CD4-positive, alpha-beta T cell treated with Interleukin-2 at 100 ng/mL for 4 hours (primary cell): ENCODE results near the gene PLD3.
A peak's percentile ranks its signal among the peaks of the same experiment; 100 is the strongest.

Experiments used
- DNase-seq: peaks from one replicate; pipeline ENCODE4 v3.0.0-alpha.2; 2020; ENCODE audit warnings: low spot score

The PLD3 gene

GRCh38 chr19:40414542-40415535, 66.3 kb downstream of the PLD3 start:
- no peak for DNase-seq

DNA sequence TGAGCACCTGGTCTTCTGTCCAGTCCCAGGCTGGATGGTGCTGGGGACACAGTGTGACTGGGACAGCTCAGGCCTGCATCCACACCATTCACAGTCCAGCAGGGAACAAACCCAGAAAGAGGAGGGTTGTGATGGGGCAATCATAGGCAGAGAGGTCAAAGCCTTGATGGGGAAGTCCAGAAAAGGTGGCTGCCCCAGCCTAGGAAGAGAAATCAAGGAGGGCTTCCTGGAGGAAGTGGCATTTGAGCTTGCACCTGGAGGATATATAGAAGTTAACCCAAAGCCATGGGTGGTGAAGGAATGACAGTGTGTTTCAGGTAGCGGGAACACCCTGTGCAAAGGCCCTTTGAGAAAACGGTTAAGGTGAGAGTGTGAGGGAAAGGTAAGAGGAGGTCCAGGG, 67.3 kb downstream of the PLD3 start:
- no peak for DNase-seq

GRCh38 chr19:40416918-40417642, 68.6 kb downstream of the PLD3 start:
- DNase-seq = no peak

GRCh38 chr19:40417643-40417981, 69.1 kb downstream of the PLD3 start:
- no peak for DNase-seq

- no peak for DNase-seq
These were observed 69.5 kb downstream of the PLD3 start for GRCh38 chr19:40418040-40418439.

GRCh38 chr19:40419066-40419612, 70.6 kb downstream of the PLD3 start:
- no peak for DNase-seq

GRCh38 chr19:40419780-40420179, 71.3 kb downstream of the PLD3 start:
- DNase-seq = no peak

- DNase-seq = no peak
These were observed 71.9 kb downstream of the PLD3 start for GRCh38 chr19:40420451-40420765.

- peak; percentile 74 for DNase-seq
These were observed 72.6 kb downstream of the PLD3 start for GRCh38 chr19:40420766-40421765.

DNA sequence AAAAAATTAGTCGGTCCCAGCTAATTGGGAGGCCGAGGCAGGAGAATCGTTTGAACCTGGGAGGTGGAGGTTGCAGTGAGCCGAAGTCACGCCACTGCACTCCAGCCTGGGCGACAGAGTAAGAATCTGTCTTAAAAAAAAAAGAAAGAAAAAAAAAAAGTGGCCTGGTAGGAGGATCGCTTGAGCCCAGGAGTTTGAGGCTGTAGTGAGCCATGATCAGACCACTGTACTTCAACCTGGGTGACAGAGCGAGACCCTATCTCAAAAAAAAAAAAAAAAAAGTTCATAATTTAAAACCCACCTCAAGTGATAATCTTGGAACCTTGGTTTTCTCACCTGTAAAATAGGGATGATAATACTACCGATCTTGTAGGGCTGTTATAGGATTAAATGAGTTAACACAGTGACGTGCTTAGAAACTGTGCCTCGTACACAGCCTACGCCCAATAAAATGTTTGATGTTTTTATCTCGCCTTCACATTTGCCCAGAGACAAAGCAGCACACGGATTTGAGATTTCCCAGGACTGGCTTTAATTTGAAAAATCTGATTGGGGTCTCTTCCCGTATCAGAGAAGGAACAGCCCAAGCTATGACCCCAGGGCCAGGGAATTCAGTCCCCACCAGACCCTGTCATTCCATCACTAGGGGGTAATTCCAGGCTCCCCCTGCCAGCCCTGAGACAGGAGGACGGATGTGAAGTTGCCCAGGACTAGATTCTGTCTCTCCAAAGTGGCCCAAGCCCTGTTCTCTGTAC, 73.7 kb downstream of the PLD3 start:
- no peak for DNase-seq

DNA sequence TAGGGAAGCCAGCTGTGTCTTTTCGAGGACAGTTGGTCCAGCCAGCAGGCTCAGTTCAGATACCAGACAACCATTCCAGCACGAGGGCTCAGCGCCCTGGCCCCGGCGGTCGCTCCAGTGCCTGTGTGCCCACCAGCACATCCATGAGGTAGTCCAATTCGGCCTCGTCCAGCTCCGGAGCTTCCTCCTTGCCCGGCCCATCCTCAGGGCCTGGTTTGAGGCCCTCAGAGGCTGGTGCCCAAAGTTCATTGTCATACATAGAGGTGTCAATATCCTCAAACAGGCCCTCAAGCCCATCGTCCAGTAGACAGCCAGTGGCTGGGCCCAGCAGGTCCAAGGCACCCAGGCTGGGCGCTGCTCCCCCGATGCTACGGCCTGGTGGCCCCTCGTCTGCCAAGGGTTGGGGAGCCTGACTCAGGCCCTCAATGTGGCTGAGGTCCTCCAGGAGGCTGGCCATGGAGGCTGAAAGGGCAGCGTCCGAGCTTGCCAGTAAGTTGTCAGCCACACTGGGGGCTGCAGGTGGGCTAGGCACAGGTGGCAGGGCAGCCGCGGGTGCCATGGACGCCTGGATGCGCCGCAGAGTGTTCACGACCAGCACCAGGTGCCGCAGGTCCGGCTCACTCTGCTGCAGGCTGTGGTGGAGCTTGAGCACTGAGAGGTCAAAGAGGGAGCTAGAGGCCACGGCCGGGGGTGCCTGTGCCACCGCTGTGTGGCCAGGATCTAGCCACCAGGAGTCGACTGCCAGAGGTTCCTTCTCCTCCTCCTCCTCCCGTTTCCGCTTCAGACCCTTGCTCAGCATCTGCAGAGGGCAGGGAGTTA, 74.5 kb downstream of the PLD3 start:
- no peak for DNase-seq

DNA sequence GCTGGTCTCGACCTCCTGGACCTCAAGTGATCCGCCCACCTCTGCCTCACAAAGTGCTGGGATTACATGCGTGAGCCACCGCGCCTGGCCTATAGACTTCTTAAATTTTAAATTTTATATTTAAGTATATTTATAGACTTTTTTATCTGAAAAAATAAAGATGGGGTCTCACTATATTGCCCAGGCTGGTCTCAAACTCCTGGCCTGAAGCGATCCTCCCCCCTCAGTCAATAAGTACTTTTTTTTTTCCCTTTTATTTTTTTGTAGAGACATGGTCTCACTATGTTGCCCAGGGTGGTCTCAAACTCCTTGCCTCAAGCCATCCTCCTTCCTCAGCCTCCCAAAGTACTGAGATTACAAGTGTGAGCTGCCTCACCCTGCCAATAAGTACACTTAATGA, 75.4 kb downstream of the PLD3 start:
- DNase-seq = no peak

- DNase-seq = no peak
These were observed 76.3 kb downstream of the PLD3 start for GRCh38 chr19:40424637-40425449.

- peak; percentile 100 for DNase-seq
These were observed 77.2 kb downstream of the PLD3 start, which contains the start of gene SERTAD1 for GRCh38 chr19:40425450-40426287. SERTAD1 (minus strand) TSS chr19:40425992; CDS start chr19:40423546, 2,446 bp downstream.
